DMS53 (cell line): ENCODE data around the gene CARD14.

Experiments
- DNase-seq: peaks from one replicate; lab custom pipeline; 2025; lab: John Stamatoyannopoulos, UW

The CARD14 gene

DNA sequence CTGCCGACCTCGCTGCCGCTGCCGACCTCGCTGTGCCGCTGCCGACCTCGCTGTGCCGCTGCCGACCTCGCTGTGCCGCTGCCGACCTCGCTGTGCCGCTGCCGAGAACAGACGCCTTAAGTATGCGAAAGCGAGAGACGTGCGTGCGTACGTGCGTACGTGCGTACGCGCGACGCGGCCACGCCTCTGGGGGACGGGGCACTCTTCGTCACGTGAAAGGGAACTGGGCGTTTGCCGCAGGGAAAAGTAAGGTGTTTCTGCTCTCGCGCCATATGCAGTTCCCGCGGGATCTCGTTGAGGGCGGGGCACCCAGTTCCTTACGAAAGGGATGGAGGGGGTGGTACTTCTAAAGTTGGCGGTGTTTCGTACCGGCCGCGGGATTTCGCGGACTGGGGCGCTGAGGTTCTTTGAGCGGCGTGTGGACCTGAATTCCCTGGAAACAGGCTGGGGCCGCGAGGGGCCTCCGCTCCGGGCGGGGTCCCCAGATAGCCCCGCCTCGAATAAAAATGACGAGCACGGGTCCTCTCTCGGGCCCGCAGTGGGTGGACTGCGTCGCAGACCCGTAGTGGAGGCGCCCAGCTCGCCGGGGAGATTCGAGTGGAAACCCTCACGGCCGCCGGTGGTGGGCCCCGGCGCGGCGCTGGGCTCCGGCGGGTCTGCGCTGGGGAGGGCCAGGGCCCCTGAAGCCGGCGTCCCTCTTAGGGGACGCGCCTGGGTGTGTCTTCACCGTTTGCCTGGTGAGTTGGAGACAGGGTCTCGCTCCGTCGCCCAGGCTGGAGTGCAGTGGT, 22.6 kb upstream of the CARD14 start, which contains the start of gene EIF4A3:
Gene EIF4A3 (minus strand): TSS at position 94 of the 788 bp plus-strand sequence. CDS start 167 bp downstream, outside the sequence.
- DNase-seq, result peak; percentile 100

DNA sequence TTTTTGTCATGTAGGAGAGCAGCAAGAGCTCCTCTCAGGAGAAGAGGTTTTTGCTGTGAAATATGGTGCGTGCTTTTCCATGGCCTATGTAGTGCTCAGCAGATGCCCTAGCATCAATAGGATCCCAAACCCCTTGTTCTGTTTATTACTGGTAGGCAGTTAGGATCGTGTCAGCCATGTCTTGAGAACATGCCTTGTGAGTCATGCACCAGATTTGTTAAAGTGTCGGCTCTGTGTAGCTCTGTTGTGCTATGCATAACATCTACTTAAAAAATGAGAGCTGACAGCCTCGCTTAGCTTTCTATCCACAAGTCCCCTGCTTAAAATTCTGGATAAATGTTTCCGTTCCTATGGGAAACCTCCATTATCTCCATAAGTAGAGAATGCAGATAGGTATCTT, 18.5 kb upstream of the CARD14 start:
- no peak for DNase-seq

DNA sequence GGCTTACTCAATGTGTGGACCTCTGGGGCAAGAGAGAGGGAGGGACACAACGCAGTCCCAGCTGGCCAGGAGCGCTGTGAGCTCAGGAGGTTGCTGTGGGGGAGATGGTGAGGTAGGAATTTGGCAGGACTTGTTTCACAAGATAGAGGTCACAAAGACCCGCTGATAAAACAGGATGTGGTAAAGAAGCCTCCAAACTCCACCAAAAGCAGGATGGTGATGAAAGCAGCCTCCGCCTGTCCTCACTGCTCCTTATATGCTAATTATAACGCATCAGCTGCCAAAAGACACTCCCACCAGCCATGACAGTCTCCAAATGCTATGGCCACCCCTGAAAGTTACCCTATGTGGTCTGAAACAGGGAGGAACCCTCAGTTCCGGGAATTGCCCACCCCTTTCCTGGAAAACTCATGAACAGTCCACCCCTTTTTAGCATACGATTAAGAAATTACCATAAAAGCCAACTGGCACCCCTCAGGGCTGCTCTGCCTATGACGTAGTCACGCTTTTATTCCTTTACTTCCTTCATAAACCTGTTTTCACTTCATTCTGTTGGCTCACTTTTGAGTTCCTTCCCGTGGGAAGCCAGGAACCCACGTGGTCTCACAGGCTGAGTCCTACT, 17.6 kb upstream of the CARD14 start:
- DNase-seq, result no peak

- no peak for DNase-seq
Observed at GRCh38 chr17:80153004-80153403, 16.8 kb upstream of the CARD14 start.

DNA sequence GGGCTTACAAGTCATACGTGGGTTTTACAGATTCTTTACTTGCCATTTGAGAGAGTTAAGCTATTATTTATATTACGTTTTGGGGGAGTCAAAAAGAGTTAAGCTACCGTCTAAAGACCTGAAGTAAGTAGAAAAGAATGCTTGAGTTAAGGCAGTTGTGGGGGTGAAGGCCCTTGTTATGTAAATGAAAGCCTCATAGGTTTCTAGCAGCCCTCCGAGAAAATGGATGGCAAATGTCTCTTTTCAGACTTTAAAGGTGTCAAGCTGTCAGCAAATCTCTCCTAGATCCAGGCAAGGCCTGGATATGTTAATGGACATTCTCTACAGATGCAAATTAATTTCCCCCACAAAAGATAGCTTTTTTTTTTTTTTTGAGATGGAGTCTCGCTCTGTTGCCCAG, 15.7 kb upstream of the CARD14 start:
- no peak for DNase-seq

GRCh38 chr17:80155600-80155999, 14.2 kb upstream of the CARD14 start:
- DNase-seq, result peak; percentile 57

DNA sequence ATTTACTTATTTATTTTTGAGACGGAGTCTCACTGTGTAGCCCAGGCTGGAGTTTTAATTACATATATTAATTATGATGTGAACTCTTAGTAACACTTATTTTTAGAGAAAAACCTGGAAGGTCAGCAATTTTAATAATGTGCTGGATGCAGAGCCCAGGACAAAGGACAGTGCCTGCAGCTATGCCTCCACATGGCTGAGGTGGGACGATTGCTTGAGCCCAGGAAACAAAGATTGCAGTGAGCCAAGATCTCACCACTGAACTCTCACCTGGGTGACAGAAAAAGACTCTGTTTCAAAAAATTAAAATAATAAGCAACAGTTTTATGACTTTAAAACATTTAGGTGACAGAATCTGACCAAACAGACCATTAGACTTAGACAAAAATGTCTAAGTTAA, 11.0 kb upstream of the CARD14 start:
- no peak for DNase-seq

DNA sequence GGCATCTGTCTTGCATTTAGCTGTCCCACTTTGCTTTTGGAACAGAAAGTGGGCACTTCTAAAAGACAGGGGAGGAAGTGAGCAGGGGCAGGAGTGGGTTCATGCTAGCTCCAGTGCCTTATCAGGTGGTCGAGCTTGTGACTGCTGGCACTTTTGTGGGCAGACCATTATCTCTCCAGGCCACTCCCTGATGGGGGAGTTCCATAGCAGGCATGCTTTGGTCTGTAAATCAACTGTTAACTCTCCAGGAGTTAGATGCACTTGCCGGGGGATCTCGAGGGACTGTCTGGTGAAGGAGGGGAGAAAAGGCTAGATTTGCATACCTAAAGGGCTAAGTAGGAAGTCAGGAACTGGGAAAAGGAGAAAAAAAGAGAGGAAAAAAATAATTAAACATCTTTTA, 9.3 kb upstream of the CARD14 start:
- DNase-seq, result no peak

- DNase-seq, result no peak
Observed at GRCh38 chr17:80163336-80163735, 6.5 kb upstream of the CARD14 start.

- DNase-seq, result no peak
Observed at GRCh38 chr17:80164185-80164584, 5.6 kb upstream of the CARD14 start.

DNA sequence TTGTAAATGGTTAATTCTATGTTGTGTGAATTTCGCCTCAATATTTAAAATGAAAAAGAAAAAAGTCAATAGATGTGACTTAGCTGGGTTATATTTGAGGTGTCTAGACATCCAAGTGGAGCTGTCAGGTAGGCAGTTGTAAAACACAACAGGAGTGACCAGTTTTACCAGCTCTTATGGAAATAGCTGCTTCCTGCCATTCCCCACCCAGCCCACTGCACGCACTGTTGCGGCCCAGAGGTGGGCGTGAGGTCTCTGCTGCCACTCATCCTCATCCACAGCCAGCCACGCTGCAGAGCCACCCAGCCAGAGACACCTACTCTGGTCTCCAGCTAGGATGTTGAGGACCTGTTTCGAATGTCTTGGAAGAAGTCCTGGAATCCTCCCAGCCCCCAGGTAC, 3.4 kb upstream of the CARD14 start:
- DNase-seq, result peak; percentile 44

GRCh38 chr17:80168371-80168770, 1.5 kb upstream of the CARD14 start:
- no peak for DNase-seq

- DNase-seq, result no peak
Observed at GRCh38 chr17:80169107-80169506, 723 bp upstream of the CARD14 start.

GRCh38 chr17:80171681-80172080, 1.9 kb downstream of the CARD14 start:
- DNase-seq, result no peak

DNA sequence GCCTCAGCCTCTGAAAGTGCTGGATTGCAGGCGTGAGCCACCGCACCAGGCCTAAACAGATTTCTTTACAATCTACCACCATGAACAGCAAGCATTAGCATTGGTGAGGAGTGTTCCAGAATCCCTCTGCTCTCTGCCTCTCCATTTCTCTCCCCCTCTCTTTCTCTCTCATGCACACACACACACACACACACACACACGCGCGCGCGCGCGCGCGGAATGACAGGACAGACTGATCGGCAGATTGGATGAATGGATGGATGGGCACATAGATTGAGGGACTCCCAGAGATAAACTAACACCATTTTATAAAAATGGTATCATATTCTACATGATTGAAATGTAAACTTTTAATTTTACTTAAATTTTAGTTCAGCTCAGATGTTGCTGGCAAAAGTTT, 3.3 kb downstream of the CARD14 start:
- DNase-seq, result no peak

DNA sequence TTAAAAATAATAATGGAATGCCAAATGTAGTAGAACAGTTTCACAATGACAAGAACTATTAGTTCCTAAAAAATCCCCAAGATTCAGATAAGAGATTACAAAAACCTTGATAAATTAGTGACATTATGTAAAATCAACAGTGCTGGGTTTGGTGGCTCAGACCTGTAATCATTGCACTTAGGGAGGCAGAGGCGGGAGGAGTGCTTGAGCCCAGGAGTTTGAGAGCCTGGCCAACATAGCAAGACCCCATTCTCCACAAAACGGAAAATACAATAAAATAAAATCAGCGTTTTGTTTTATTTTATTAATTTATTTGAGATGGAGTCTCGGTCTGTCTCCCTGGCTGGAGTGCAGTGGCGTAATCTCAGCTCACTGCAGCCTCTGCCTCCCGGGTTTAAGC, 4.1 kb downstream of the CARD14 start:
- no peak for DNase-seq

GRCh38 chr17:80176757-80177156, 6.9 kb downstream of the CARD14 start:
- DNase-seq, result no peak

DNA sequence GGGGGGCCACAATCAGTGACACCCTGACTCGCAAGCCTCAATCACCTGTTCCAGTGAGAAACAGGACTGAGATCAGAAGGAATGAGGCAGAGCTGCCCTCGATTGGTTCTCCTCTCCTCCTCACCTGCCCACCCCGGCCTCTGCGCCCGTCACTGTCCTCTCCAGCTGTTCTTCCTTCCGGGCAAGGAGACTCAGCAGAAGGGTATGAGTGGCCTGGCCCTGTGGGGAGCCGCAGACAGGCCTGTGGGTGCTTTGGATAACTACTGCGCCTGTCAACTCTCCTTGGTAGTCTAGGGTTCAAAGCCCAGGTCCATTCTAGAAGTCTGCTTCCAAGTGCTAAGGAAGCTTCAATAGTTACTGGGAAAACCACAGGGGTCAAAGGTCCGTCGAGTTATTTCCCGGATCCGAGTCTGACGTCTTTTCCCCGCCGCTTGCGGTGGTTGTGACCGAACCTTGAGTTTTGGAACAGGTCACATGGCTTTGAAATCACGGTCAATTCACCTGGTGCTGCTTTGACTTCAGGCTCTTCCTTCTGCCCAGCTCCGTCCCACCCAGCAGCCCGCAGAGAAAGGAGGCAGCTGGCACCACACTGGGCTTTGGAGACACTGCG, 8.3 kb downstream of the CARD14 start:
- no peak for DNase-seq

GRCh38 chr17:80180192-80180591, 10.4 kb downstream of the CARD14 start:
- peak; percentile 30 for DNase-seq

GRCh38 chr17:80181431-80181830, 11.6 kb downstream of the CARD14 start:
- no peak for DNase-seq

DNA sequence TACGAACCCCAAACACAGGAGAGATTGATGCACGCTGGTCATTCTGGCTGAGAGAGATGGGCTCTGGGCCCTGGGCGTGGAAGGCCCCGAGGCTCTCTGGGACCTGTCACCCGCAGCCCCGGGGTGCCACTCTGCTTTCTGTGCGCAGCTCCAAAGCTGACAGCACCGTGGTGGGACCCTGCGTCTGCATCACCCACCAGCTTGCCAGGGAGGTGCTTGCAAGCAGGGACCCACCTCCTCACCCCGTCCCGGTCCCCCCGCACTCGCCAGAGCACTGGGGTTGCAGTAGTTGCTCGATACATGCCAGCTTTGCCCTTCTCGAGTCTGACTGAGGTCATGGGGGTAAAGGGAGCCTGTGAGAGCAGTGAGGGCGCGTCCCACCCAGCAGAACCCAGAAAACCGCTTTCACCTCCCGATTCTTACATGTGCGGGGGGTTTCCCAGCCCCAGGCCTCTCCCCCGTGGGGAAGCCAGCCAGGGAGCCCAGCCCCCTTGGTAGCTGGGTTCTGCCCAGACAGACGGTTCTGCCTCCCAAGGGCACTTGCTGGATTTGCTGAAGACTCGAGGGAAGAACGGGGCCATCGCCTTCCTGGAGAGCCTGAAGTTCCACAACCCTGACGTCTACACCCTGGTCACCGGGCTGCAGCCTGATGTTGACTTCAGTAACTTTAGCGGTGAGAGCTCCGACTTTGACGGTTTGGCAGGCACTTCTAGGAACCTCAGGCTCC, 12.5 kb downstream of the CARD14 start:
- no peak for DNase-seq

- DNase-seq, result no peak
Observed at GRCh38 chr17:80182845-80183223, 13.0 kb downstream of the CARD14 start.
